Mammary epithelial cell (primary cell): ENCODE results near the gene COX4I2.

Source experiments
- CTCF ChIP-seq, 2 donors: IDR thresholded peaks in 1 of 2; conservative IDR thresholded peaks in 1 of 2; 2 replicates each; pipeline ENCODE4 v1.5.1; 2011 to 2012; ENCODE audit warnings: inconsistent platforms in 2 of 2, low read length in 2 of 2, mild to moderate bottlenecking in 2 of 2, control low read depth in 1 of 2, low read depth in 1 of 2; ENCODE audit not compliant: insufficient read depth in 1 of 2; ENCODE audit errors: extremely low read depth in 1 of 2
- EZH2 ChIP-seq: IDR thresholded peaks from 2 replicates; pipeline ENCODE4 v1.6.1; 2012; ENCODE audit warnings: low read length, inconsistent platforms, borderline replicate concordance

GRCh38 chr20:31678389-31679356, 41.0 kb downstream of the COX4I2 start:
- TF ChIP-seq EZH2 (no peak), CTCF (conservative IDR thresholded peaks at IDR 0.05 in 1 of 2, IDR thresholded peaks at IDR 0.05 in 1 of 2; ENCODE audit: extremely low read depth in 1 of 2, insufficient read depth in 1 of 2, low read depth in 1 of 2, low read length in 2 of 2) (peak in 1 of 2 donors; percentile 9)
